Keratinocyte (primary cell): Measurements from ENCODE around the gene NUP153. TPM values are rescaled to one million over a fixed set of nuclear protein-coding genes. Genes with fewer than 3 reads are reported as not detected.

ENCODE experiments used
- DNase-seq: peaks from one replicate; pipeline ENCODE4 v3.0.0-alpha.2; 2011; ENCODE audit warnings: low read depth, missing footprints, low spot score
- FAIRE-seq: peaks from 2 replicates; lab custom pipeline; 2011; peaks lifted over from hg19 to GRCh38; lab: Jason Lieb, UNC
- H2AFZ ChIP-seq: 2 replicates; pipeline ENCODE4 v1.6.0; 2012; ENCODE audit warnings: low read length, control low read depth, inconsistent platforms; ENCODE audit not compliant: control insufficient read depth
- H3K27ac ChIP-seq: 2 replicates; pipeline ENCODE4 v1.5.1; 2011; ENCODE audit warnings: low read length; ENCODE audit not compliant: control insufficient read depth, insufficient read depth
- H3K27me3 ChIP-seq: 3 replicates; pipeline ENCODE4 v1.6.0; 2011; ENCODE audit warnings: low read length; ENCODE audit not compliant: control insufficient read depth, insufficient read depth; ENCODE audit errors: extremely low read depth
- H3K36me3 ChIP-seq, 2 experiments: 2 replicates in 1 of 2; 3 replicates in 1 of 2; pipeline ENCODE4 v1.5.1; 2011; ENCODE audit warnings: low read length in 2 of 2, mild to moderate bottlenecking in 1 of 2; ENCODE audit not compliant: control insufficient read depth in 2 of 2, insufficient read depth in 2 of 2; ENCODE audit errors: extremely low read depth in 1 of 2
- H3K4me1 ChIP-seq: 3 replicates; pipeline ENCODE4 v1.5.1; 2011; ENCODE audit warnings: low read length; ENCODE audit not compliant: control insufficient read depth, insufficient read depth; ENCODE audit errors: extremely low read depth
- H3K4me2 ChIP-seq: 3 replicates; pipeline ENCODE4 v1.6.0; 2011; ENCODE audit warnings: low read depth, low read length; ENCODE audit not compliant: control insufficient read depth, insufficient read depth; ENCODE audit errors: extremely low read depth
- H3K4me3 ChIP-seq, 3 experiments: fragments of 200-600 bp in 1 of 3; sonication (generic) in 1 of 3; 2 replicates in 2 of 3; 3 replicates in 1 of 3; pipeline ENCODE4 v1.5.1; 2011 to 2016; ENCODE audit warnings: low read length in 3 of 3, mild to moderate bottlenecking in 3 of 3, control low read depth in 2 of 3, inconsistent platforms in 1 of 3, low read depth in 1 of 3, mixed read lengths in 1 of 3, mixed run types in 1 of 3, moderate library complexity in 1 of 3; ENCODE audit not compliant: control insufficient read depth in 2 of 3, insufficient read depth in 2 of 3; ENCODE audit errors: extremely low read depth in 1 of 3
- H3K79me2 ChIP-seq: 2 replicates; pipeline ENCODE4 v1.6.0; 2012; ENCODE audit warnings: low read length; ENCODE audit not compliant: control insufficient read depth, insufficient read depth
- H3K9ac ChIP-seq: 3 replicates; pipeline ENCODE4 v1.6.0; 2011; ENCODE audit warnings: low read length; ENCODE audit not compliant: control insufficient read depth, insufficient read depth; ENCODE audit errors: extremely low read depth
- H3K9me1 ChIP-seq: 3 replicates; pipeline ENCODE4 v1.6.0; 2011; ENCODE audit warnings: low read length; ENCODE audit not compliant: control insufficient read depth, insufficient read depth; ENCODE audit errors: extremely low read depth
- H3K9me3 ChIP-seq: 2 replicates; pipeline ENCODE4 v1.5.1; 2012; ENCODE audit warnings: low read depth, low read length; ENCODE audit not compliant: control insufficient read depth
- H4K20me1 ChIP-seq: 3 replicates; pipeline ENCODE4 v1.6.0; 2011; ENCODE audit warnings: low read length; ENCODE audit not compliant: control insufficient read depth, insufficient read depth; ENCODE audit errors: extremely low read depth
- EZH2 ChIP-seq: IDR thresholded peaks from one replicate; pipeline ENCODE4 v1.6.1; 2012; ENCODE audit warnings: inconsistent platforms, mild to moderate bottlenecking, low read length, moderate library complexity
- dilution Hi-C: fragments of 300-500 bp; cut with MboI; formaldehyde crosslinking; loops from one replicate; pipeline ENCODE4 v1.7.0; 2020; ENCODE audit warnings: low sequenced_read_pairs; ENCODE audit not compliant: extremely low pct_ligation_motif_present
- polyA plus RNA-seq, 5 experiments: library from polyadenylated mRNA; depleted of rRNA in 3 of 5; stranded (reverse) in 3 of 5; stranded (forward) in 1 of 5; unstranded in 1 of 5; fragments of >200 nt; gene quantifications; 1 replicate in 1 of 5; 2 replicates in 3 of 5; 3 replicates in 1 of 5; pipeline versions ENCODE4 v1.2.1 to v1.2.3, GENCODE V29; 2011 to 2012; ENCODE audit warnings: missing spikeins in 2 of 5, low read depth in 1 of 5, low replicate concordance in 1 of 5
- TF ChIP-seq, protein P1 (sequence below), 3 experiments: IDR thresholded peaks in 1 of 3; conservative IDR thresholded peaks in 1 of 3; optimal IDR thresholded peaks in 1 of 3; 2 replicates in 2 of 3; 3 replicates in 1 of 3; pipeline versions ENCODE3 to v1.5.1; 2011; ENCODE audit warnings: low read length in 3 of 3, mild to moderate bottlenecking in 3 of 3, moderate library complexity in 2 of 3, control low read depth in 1 of 3, inconsistent platforms in 1 of 3; ENCODE audit not compliant: insufficient read depth in 2 of 3; ENCODE audit errors: extremely low read depth in 1 of 3

The NUP153 gene
- polyA plus RNA-seq, 1 donor (not counting 4 experiments of a cell fraction or from before 2014, with no cell fraction given) = 27.6 TPM

DNA sequence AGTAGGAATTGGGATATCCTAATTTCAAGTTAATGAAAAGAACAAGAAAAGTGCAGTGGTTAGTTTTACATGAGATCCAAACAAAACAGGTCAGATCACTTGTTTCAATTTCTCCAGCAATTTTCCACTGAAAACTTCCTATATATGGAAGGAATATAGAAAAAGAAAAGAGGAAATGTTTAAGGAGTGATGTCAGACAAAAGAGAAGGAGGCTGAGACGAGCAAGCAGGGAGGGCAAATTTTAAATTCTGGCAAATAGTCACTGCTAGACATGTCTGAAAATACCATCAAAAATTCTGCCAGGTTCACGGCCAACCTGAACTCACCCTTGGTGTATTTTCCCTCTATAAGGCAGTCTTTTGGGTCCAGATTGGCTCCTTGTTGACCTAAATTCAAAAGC is 9.5 kb upstream of the NUP153 start:
- H3K4me3 ChIP-seq = no peak overlapping the region
- TF ChIP-seq, protein P1, sequence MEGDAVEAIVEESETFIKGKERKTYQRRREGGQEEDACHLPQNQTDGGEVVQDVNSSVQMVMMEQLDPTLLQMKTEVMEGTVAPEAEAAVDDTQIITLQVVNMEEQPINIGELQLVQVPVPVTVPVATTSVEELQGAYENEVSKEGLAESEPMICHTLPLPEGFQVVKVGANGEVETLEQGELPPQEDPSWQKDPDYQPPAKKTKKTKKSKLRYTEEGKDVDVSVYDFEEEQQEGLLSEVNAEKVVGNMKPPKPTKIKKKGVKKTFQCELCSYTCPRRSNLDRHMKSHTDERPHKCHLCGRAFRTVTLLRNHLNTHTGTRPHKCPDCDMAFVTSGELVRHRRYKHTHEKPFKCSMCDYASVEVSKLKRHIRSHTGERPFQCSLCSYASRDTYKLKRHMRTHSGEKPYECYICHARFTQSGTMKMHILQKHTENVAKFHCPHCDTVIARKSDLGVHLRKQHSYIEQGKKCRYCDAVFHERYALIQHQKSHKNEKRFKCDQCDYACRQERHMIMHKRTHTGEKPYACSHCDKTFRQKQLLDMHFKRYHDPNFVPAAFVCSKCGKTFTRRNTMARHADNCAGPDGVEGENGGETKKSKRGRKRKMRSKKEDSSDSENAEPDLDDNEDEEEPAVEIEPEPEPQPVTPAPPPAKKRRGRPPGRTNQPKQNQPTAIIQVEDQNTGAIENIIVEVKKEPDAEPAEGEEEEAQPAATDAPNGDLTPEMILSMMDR (optimal IDR thresholded peaks at IDR 0.05 in 1 of 3, IDR thresholded peaks at IDR 0.05 in 1 of 3, conservative IDR thresholded peaks at IDR 0.05 in 1 of 3; ENCODE audit: extremely low read depth in 1 of 3, insufficient read depth in 2 of 3, low read length in 3 of 3) = no peak
- no peak for TF ChIP-seq EZH2
- no peak overlapping the region for H2AFZ ChIP-seq
- H3K9ac ChIP-seq = no peak overlapping the region
- dilution Hi-C loops = no loop called here
- no peaks in the 10 kb centered on the region for H3K9me3 ChIP-seq
- FAIRE-seq = no peak
- no peaks in the 10 kb centered on the region for H3K27me3 ChIP-seq
- no peak for DNase-seq
- H3K79me2 ChIP-seq = no peaks in the 10 kb centered on the region
- no peak overlapping the region for H3K27ac ChIP-seq
- H3K36me3 ChIP-seq = no peaks in the 10 kb centered on the region
- H3K4me1 ChIP-seq = peaks cover 16% of the 10 kb centered on the region
- no peak overlapping the region for H3K4me2 ChIP-seq
- H3K9me1 ChIP-seq = no peaks in the 10 kb centered on the region
- no peaks in the 10 kb centered on the region for H4K20me1 ChIP-seq

DNA sequence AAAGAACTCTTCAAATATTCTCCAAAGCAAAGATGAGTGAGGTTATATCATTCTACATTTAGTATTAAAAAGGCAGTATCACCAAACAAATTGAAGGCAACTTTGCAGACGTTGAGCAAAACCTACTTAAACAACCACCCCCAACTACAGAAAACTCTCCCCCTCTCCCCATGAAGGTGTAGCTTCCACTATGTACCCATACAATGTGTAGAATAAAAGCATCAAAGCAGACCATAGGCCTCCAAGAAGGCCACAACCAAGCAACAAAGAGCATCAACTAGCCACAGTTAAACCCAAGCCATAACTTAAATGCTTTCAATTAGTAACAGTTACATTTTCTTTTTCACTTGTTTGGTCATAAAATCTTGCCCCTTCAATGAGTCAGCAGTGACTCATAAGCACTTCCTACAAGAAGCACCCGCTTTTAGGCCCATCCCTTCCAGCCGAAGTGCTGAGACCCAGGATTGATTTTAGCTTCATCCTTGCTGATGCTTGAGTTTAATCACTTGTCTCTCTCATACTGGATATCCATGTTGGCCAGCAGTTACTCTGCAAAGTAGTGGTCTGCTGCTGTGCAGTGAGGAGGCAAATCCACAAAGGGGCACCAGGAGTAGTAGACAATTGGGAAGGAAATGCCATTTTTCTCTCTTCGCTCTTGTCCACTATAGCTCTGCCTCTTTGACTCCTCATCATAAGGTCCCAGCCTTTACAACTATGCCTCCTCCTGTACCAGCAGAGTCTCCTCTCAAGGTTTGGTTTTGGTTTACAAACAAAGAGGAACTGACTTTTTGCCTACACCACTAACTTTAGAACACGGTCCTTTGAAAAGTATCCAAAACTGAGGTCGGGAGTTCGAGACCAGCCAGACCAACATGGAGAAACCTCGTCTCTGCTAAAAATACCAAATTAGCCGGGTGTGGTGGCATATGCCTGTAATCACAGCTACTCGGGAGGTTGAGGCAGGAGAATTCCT is 8.4 kb upstream of the NUP153 start:
- peak overlapping the region in 2 of 3 experiments; percentile 0 to 3 for H3K4me3 ChIP-seq

More for the DNA sequence above, 8.4 kb upstream of the NUP153 start:
- FAIRE-seq = peak; percentile 88
- no peak overlapping the region for H3K9ac ChIP-seq
- DNase-seq = peak; percentile 73
- peak overlapping the region; percentile 81 for H2AFZ ChIP-seq
- no peaks in the 10 kb centered on the region for H3K9me1 ChIP-seq
- TF ChIP-seq, protein P1 (optimal IDR thresholded peaks at IDR 0.05 in 1 of 3, IDR thresholded peaks at IDR 0.05 in 1 of 3, conservative IDR thresholded peaks at IDR 0.05 in 1 of 3; ENCODE audit: extremely low read depth in 1 of 3, insufficient read depth in 2 of 3, low read length in 3 of 3) = no peak
- TF ChIP-seq EZH2 = no peak
- peaks cover 16% of the 10 kb centered on the region for H3K4me1 ChIP-seq
- peak overlapping the region; percentile 70 for H3K4me2 ChIP-seq
- H3K27me3 ChIP-seq = no peaks in the 10 kb centered on the region
- peak overlapping the region; percentile 42 for H3K27ac ChIP-seq
- no peaks in the 10 kb centered on the region for H3K9me3 ChIP-seq
- dilution Hi-C loops = no loop called here
- H3K36me3 ChIP-seq = no peaks in the 10 kb centered on the region
- H3K79me2 ChIP-seq = no peaks in the 10 kb centered on the region
- H4K20me1 ChIP-seq = no peaks in the 10 kb centered on the region
